Spleen (tissue), 7 donors: ENCODE measurements around the gene TMEM163.

Experiments used
- POLR2AphosphoS5 ChIP-seq, 3 donors: sonication (generic); formaldehyde crosslinking; IDR thresholded peaks; one replicate each; pipeline ENCODE4 v1.5.1; 2017; ENCODE audit warnings: antibody characterized with exemption in 3 of 3
- TF ChIP-seq, protein P1 (sequence below), 11 experiments: fragments of 200-600 bp in 7 of 11; fragments of 450-650 bp in 4 of 11; sonication (generic) in 4 of 11; IDR thresholded peaks in 8 of 11; conservative IDR thresholded peaks in 3 of 11; 1 replicate in 7 of 11; 2 replicates in 4 of 11; pipeline versions ENCODE4 v1.4.0 to v1.8.0; 2016 to 2021; ENCODE audit warnings: antibody characterized with exemption in 11 of 11, inconsistent platforms in 4 of 11, mild to moderate bottlenecking in 1 of 11
- donor health status: DM: no; HTN: no; CAD: no; lungs with moderate emphysema.
- donor health status: DM: no; HTN: no; CAD: no.
- donor health status: DM: no; HTN: no; CAD: no.

DNA sequence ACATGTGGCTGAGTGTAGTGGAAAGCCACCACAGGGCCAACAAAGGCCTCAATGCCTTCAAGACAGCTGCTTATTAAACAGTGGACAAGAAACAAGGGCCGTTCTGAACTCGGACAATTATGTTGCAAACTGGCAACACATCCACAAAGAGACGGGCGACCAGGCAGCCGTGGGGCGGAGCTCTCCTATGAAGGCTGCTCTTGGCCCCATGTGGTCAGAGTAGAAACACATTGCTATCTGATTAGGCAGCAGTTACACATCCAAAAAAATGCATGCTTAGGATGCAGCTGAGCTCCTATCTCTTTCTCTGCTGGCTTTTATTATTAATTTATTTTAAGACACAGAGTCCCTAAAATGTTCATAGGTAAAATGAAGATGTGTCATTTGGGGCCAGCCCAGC is 163.4 kb downstream of the TMEM163 start:
- no peak for TF ChIP-seq POLR2AphosphoS5 (IDR thresholded peaks at IDR 0.05)
- TF ChIP-seq, protein P1, sequence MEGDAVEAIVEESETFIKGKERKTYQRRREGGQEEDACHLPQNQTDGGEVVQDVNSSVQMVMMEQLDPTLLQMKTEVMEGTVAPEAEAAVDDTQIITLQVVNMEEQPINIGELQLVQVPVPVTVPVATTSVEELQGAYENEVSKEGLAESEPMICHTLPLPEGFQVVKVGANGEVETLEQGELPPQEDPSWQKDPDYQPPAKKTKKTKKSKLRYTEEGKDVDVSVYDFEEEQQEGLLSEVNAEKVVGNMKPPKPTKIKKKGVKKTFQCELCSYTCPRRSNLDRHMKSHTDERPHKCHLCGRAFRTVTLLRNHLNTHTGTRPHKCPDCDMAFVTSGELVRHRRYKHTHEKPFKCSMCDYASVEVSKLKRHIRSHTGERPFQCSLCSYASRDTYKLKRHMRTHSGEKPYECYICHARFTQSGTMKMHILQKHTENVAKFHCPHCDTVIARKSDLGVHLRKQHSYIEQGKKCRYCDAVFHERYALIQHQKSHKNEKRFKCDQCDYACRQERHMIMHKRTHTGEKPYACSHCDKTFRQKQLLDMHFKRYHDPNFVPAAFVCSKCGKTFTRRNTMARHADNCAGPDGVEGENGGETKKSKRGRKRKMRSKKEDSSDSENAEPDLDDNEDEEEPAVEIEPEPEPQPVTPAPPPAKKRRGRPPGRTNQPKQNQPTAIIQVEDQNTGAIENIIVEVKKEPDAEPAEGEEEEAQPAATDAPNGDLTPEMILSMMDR (IDR thresholded peaks at IDR 0.05 in 8 of 11, conservative IDR thresholded peaks at IDR 0.05 in 3 of 11), result no peak
